ENCODE results near the gene FBLN7. TPM values are rescaled to one million over a fixed set of nuclear protein-coding genes. Genes with fewer than 3 reads are reported as not detected.

The FBLN7 gene
- total RNA-seq, 1 experiment from 2014 or later: 0.14 TPM

- no peak for DNase-seq (ENCODE audit: unreplicated experiment)
- intact Hi-C loops (cut with micrococcal nuclease): no loop called here
- no peak for TF ChIP-seq CTCF (IDR thresholded peaks at IDR 0.05; ENCODE audit: unreplicated experiment)
- ChIA-PET CTCF (interaction anchor here (0.6 kb wide), 1 partner anchor 70 kb away, joined by 3 read pairs; no protein-coding TSS in a partner anchor), POLR2A (no interaction called here)
- BruUV-seq (replicated peaks): no TSS peak
- Mint-ChIP-seq H3K27ac (ENCODE audit: low read depth, unreplicated experiment) (no peak overlapping the region), H3K9me3 (ENCODE audit: unreplicated experiment) (no peaks in the 10 kb centered on the region), H3K4me3 (ENCODE audit: unreplicated experiment) (no peak overlapping the region), H3K27me3 (ENCODE audit: insufficient read depth, unreplicated experiment) (no peaks in the 10 kb centered on the region), H3K4me1 (ENCODE audit: insufficient read depth, unreplicated experiment) (no peaks in the 10 kb centered on the region), H3K36me3 (ENCODE audit: insufficient read depth, unreplicated experiment) (peaks cover 6% of the 10 kb centered on the region)
Observed at GRCh38 chr2:112157472-112157871, 19.3 kb downstream of the FBLN7 start.

- POLR2A ChIA-PET: no interaction called here
- Mint-ChIP-seq H3K9me3 (ENCODE audit: unreplicated experiment) (no peaks in the 10 kb centered on the region), H3K27me3 (ENCODE audit: insufficient read depth, unreplicated experiment) (no peaks in the 10 kb centered on the region), H3K36me3 (ENCODE audit: insufficient read depth, unreplicated experiment) (peaks cover 6% of the 10 kb centered on the region), H3K27ac (ENCODE audit: low read depth, unreplicated experiment) (no peak overlapping the region), H3K4me1 (ENCODE audit: insufficient read depth, unreplicated experiment) (no peaks in the 10 kb centered on the region), H3K4me3 (ENCODE audit: unreplicated experiment) (no peak overlapping the region)
- intact Hi-C loops (cut with micrococcal nuclease): no loop called here
- no peak for TF ChIP-seq CTCF (IDR thresholded peaks at IDR 0.05; ENCODE audit: unreplicated experiment)
- CTCF ChIA-PET: no interaction called here
- DNase-seq (ENCODE audit: unreplicated experiment): no peak
- BruUV-seq (replicated peaks): no TSS peak
Observed at GRCh38 chr2:112159454-112159921, 21.3 kb downstream of the FBLN7 start.

GRCh38 chr2:112160283-112161250, 22.4 kb downstream of the FBLN7 start:
- no TSS peak for BruUV-seq (replicated peaks)
- Mint-ChIP-seq H3K9me3 (ENCODE audit: unreplicated experiment) (no peaks in the 10 kb centered on the region), H3K36me3 (ENCODE audit: insufficient read depth, unreplicated experiment) (peaks cover 6% of the 10 kb centered on the region), H3K4me3 (ENCODE audit: unreplicated experiment) (no peak overlapping the region), H3K4me1 (ENCODE audit: insufficient read depth, unreplicated experiment) (no peaks in the 10 kb centered on the region), H3K27me3 (ENCODE audit: insufficient read depth, unreplicated experiment) (no peaks in the 10 kb centered on the region), H3K27ac (ENCODE audit: low read depth, unreplicated experiment) (no peak overlapping the region)
- POLR2A ChIA-PET: no interaction called here
- no peak for DNase-seq (ENCODE audit: unreplicated experiment)
- intact Hi-C loops (cut with micrococcal nuclease): no loop called here
- CTCF ChIA-PET: interaction anchor here (0.7 kb wide), 1 partner anchor 52 kb away, joined by 3 read pairs; no protein-coding TSS in a partner anchor
- no peak for TF ChIP-seq CTCF (IDR thresholded peaks at IDR 0.05; ENCODE audit: unreplicated experiment)

- intact Hi-C loops (cut with micrococcal nuclease): no loop called here
- Mint-ChIP-seq H3K36me3 (ENCODE audit: insufficient read depth, unreplicated experiment) (peaks cover 6% of the 10 kb centered on the region), H3K4me1 (ENCODE audit: insufficient read depth, unreplicated experiment) (no peaks in the 10 kb centered on the region), H3K4me3 (ENCODE audit: unreplicated experiment) (no peak overlapping the region), H3K9me3 (ENCODE audit: unreplicated experiment) (no peaks in the 10 kb centered on the region), H3K27me3 (ENCODE audit: insufficient read depth, unreplicated experiment) (no peaks in the 10 kb centered on the region), H3K27ac (ENCODE audit: low read depth, unreplicated experiment) (no peak overlapping the region)
- ChIA-PET POLR2A (interaction anchor here (0.6 kb wide), 1 partner anchor 469 kb away, joined by 5 read pairs; no protein-coding TSS in a partner anchor), CTCF (no interaction called here)
- no peak for DNase-seq (ENCODE audit: unreplicated experiment)
- BruUV-seq (replicated peaks): no TSS peak
- TF ChIP-seq CTCF (IDR thresholded peaks at IDR 0.05; ENCODE audit: unreplicated experiment): no peak
Observed at GRCh38 chr2:112161431-112162145, 23.4 kb downstream of the FBLN7 start.

Data from MCF 10A (cell line).